GM12874 (cell line): ENCODE data around the gene EPB41L1.

Experiments
- TF ChIP-seq, protein P1 (sequence below): IDR thresholded peaks from 2 replicates; pipeline ENCODE4 v1.5.1; 2011; ENCODE audit warnings: low read depth, mild to moderate bottlenecking, control low read depth, low read length, moderate library complexity; ENCODE audit not compliant: insufficient read depth

Gene EPB41L1

DNA sequence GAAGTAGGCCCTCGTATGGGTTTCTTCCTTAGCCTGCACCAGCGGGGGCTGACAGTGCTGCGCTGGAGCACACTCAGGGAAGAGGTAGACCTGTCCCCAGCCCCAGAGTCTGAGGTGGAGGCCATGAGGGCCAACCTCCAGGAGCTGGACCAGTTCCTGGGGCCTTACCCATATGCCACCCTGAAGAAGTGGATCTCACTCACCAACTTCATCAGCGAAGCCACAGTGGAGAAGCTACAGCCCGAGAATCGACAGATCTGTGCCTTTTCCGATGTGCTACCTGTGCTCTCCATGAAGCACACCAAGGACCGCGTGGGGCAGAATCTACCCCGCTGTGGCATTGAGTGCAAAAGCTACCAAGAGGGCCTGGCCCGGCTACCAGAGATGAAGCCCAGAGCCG lies 85.5 kb downstream of the EPB41L1 start:
- TF ChIP-seq, protein P1, sequence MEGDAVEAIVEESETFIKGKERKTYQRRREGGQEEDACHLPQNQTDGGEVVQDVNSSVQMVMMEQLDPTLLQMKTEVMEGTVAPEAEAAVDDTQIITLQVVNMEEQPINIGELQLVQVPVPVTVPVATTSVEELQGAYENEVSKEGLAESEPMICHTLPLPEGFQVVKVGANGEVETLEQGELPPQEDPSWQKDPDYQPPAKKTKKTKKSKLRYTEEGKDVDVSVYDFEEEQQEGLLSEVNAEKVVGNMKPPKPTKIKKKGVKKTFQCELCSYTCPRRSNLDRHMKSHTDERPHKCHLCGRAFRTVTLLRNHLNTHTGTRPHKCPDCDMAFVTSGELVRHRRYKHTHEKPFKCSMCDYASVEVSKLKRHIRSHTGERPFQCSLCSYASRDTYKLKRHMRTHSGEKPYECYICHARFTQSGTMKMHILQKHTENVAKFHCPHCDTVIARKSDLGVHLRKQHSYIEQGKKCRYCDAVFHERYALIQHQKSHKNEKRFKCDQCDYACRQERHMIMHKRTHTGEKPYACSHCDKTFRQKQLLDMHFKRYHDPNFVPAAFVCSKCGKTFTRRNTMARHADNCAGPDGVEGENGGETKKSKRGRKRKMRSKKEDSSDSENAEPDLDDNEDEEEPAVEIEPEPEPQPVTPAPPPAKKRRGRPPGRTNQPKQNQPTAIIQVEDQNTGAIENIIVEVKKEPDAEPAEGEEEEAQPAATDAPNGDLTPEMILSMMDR = no peak

DNA sequence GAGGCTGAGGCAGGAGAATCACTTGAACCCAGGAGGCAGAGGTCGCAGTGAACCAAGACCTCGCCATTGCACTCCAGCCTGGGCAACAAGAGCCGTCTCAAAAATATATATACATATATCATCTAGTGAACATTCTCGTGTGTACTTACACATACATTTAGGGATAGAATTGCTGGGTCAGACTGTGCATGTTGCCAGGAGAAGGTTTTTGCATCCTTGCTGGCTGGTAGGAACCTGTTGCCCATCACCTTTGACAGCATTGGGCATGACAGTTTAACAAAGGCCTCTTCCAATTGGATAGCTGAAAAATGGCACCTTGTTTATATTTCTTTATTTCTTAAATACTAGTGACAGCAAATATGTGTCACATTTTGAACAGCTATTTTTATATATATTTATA lies 87.1 kb downstream of the EPB41L1 start:
- TF ChIP-seq, protein P1 = no peak

DNA sequence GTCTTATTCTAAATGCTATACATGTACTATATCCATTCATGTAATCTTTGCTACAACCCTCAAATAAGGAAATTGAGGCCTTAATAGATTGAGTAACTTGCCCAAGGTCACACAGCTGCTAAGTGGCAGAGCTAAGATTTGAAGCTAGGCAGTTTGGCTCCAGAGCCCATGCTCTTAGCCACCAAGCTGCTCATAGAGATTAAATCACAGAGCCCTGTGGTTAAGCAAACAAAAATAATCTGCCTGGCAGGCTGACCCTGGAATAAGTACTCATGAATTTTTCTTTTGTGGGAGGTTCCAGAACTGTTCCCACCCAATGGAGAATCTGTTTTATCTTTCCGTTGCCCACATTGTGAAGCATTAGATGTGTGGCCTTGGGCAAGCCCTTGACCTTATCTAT lies 89.2 kb downstream of the EPB41L1 start:
- TF ChIP-seq, protein P1 = no peak

DNA sequence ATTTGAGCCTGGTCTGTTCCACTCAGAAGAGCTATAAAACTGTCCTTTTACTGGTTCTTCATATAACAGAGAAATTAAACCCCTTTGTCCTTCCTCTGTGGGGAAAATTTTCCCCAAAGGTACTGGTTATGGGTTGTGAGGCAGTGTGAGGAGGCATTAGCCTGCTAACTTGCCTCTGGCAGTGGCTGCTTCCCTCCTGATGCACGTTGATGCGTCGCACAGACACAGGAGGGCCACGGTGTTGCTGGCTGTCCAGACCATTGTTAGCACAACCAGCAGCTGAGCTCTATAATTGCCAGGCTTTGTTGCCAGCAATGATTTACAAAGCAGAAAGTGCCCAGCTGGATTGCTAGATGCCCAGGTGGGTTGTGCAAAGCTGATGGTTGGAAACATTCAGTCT lies 91.9 kb downstream of the EPB41L1 start:
- TF ChIP-seq, protein P1 = no peak

DNA sequence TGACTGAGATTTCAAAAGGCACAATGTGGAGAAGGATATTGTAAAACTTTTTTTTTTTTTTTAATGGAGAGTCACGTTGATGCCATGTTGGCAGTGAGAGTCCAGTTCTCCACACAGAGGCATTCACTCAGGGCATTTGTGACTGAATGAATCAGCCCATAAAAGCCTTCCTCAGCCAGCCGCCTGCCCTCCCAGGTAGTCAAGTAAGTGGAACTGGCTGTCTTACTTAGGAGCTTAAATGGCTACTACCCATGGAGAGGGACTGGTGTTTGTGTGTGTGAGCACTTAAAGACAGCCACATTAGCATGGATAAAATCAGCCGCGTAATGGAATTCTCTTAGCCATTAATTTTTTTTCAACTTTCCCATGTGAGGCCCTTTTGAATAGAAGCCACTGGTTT lies 94.3 kb downstream of the EPB41L1 start:
- TF ChIP-seq, protein P1 = no peak

DNA sequence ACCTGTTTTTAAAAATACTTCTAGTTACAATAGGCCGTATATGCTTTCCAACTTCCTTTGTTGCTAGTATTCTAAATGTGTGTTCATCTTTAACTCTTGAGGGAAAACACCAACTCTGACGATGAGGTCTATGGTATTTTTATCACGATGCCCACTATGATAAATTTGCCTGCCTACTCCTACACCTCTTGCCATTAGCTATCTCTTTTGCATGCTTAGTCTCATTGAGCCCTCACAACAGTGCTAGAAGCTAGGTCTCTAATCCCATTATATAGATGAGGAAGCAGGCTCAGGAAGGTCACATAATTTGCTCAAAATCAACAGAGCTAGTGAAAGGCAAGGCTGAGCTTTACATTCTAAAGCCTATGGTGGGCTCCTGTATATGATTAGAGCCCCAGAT lies 94.9 kb downstream of the EPB41L1 start:
- TF ChIP-seq, protein P1 = no peak

DNA sequence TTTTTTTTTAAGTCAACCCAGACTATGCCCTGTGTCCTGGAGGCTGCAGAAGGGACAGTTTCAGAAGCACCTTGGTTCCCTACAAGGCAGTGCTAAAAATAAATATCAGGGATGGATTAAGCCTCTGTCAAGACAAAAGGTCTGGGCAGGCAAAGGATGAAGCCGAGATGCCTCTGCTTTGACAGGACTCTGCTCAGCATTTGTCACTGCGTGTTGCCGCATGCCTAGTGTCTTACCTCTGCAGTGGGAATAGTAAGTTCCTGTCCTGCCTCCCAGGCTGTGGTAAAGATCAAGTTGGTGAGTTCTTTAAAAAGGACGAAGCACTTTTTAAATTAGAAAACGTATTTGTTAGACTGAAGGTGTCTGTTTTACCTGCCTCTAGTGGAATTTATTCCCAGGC lies 96.9 kb downstream of the EPB41L1 start:
- TF ChIP-seq, protein P1 = no peak

DNA sequence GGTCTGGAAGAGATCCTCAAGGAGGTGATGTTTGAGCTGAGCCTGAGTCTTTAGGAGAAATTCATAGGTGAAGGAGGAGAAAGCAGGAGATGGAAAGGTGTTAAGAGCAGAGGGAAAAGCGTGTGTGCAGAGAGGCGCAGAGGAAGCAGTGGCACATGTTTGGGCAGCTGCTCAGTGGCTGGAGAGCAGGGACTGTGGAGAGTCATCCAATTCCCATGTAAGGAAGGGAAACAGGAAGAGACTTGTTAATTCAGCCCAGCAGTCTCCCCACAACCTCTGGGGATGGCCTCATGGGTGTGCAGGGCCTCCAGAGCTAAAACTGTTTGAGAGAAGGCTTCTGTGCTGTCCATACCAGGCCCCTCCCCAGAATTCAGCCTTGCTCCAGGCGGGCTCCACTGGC lies 98.0 kb downstream of the EPB41L1 start:
- TF ChIP-seq, protein P1 = no peak
